MM.1S (cell line): ENCODE results near the gene SIL1.

Experiments
- EZH2phosphoT487 ChIP-seq: fragments of 300-600 bp; sonication (generic); IDR thresholded peaks from 2 replicates; pipeline ENCODE4 v1.6.1; 2018; ENCODE audit warnings: antibody characterized with exemption, low read length
- TF ChIP-seq, protein P1 (sequence below): fragments of 300-600 bp; sonication (generic); IDR thresholded peaks from 2 replicates; pipeline ENCODE4 v1.5.1; 2016; ENCODE audit warnings: antibody characterized with exemption, low read length, mixed read lengths

DNA sequence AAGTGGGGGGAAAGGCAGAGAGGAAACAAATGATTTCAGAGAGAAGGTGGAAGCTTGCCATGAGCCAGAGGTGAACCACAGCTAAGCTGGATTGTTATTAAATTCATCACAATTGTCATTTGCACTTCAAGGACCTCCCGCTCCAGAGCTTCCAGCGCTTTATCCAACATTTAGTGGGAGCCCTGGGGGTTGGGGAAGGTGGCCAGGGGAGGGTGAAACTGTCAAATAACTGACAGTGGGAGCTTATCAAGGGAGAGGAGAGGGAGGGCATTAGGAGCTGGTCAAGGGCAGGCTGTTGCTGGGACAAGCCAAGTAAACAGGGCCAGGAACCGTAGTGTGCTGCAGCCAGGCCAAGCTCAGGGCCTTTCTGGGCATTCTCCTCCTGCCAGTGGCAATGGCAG, 71.5 kb downstream of the SIL1 start:
- TF ChIP-seq, protein P1, sequence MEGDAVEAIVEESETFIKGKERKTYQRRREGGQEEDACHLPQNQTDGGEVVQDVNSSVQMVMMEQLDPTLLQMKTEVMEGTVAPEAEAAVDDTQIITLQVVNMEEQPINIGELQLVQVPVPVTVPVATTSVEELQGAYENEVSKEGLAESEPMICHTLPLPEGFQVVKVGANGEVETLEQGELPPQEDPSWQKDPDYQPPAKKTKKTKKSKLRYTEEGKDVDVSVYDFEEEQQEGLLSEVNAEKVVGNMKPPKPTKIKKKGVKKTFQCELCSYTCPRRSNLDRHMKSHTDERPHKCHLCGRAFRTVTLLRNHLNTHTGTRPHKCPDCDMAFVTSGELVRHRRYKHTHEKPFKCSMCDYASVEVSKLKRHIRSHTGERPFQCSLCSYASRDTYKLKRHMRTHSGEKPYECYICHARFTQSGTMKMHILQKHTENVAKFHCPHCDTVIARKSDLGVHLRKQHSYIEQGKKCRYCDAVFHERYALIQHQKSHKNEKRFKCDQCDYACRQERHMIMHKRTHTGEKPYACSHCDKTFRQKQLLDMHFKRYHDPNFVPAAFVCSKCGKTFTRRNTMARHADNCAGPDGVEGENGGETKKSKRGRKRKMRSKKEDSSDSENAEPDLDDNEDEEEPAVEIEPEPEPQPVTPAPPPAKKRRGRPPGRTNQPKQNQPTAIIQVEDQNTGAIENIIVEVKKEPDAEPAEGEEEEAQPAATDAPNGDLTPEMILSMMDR, result no peak
- TF ChIP-seq EZH2phosphoT487, result no peak
